Hepatocyte (in vitro differentiated cells): ENCODE data around the gene MIEF1. TPM values are rescaled to one million over a fixed set of nuclear protein-coding genes. Genes with fewer than 3 reads are reported as not detected.

Experiments
- DNase-seq: peaks from one replicate; pipeline ENCODE4 v3.0.0-alpha.2; 2016; ENCODE audit warnings: low spot score
- H2AFZ ChIP-seq: fragments of 200-600 bp; sonication (generic); 2 replicates; pipeline ENCODE4 v1.6.0; 2016; ENCODE audit warnings: antibody characterized with exemption, mild to moderate bottlenecking
- H3K27ac ChIP-seq: fragments of 200-600 bp; sonication (generic); 2 replicates; pipeline ENCODE4 v1.5.1; 2016; ENCODE audit warnings: mild to moderate bottlenecking
- H3K27me3 ChIP-seq: fragments of 200-600 bp; sonication (generic); 2 replicates; pipeline ENCODE4 v1.6.1; 2016
- H3K36me3 ChIP-seq: fragments of 200-600 bp; sonication (generic); replicated peaks from 2 replicates; pipeline ENCODE4 v1.5.1; 2016; ENCODE audit warnings: low read depth; ENCODE audit not compliant: insufficient read depth
- H3K4me1 ChIP-seq: fragments of 200-600 bp; sonication (generic); 2 replicates; pipeline ENCODE4 v1.5.1; 2016; ENCODE audit warnings: mild to moderate bottlenecking, moderate library complexity; ENCODE audit not compliant: insufficient read depth
- H3K4me2 ChIP-seq: fragments of 200-600 bp; sonication (generic); 2 replicates; pipeline ENCODE4 v1.6.0; 2016
- H3K4me3 ChIP-seq: fragments of 200-600 bp; sonication (generic); 2 replicates; pipeline ENCODE4 v1.5.1; 2016; ENCODE audit warnings: mild to moderate bottlenecking
- H3K79me2 ChIP-seq: fragments of 200-600 bp; sonication (generic); 2 replicates; pipeline ENCODE4 v1.6.0; 2017; ENCODE audit warnings: mild to moderate bottlenecking
- H3K9me2 ChIP-seq: fragments of 200-600 bp; sonication (generic); replicated peaks from 2 replicates; pipeline ENCODE4 v1.6.0; 2017; ENCODE audit warnings: mild to moderate bottlenecking; ENCODE audit not compliant: insufficient read depth
- H3K9me3 ChIP-seq: fragments of 200-600 bp; sonication (generic); 2 replicates; pipeline ENCODE4 v1.5.1; 2016; ENCODE audit warnings: low read depth, mild to moderate bottlenecking
- H4K20me1 ChIP-seq: fragments of 200-600 bp; sonication (generic); 2 replicates; pipeline ENCODE4 v1.6.0; 2016; ENCODE audit warnings: mild to moderate bottlenecking; ENCODE audit not compliant: insufficient read depth, poor library complexity, severe bottlenecking
- EZH2 ChIP-seq: fragments of 200-600 bp; sonication (generic); IDR thresholded peaks from 2 replicates; pipeline ENCODE4 v1.6.1; 2016; ENCODE audit warnings: antibody characterized with exemption, mild to moderate bottlenecking, borderline replicate concordance
- EZH2phosphoT487 ChIP-seq: fragments of 200-600 bp; sonication (generic); IDR thresholded peaks from one replicate; pipeline ENCODE4 v1.6.1; 2018; ENCODE audit warnings: antibody characterized with exemption, mild to moderate bottlenecking, low read depth, moderate library complexity; ENCODE audit not compliant: unreplicated experiment, severe bottlenecking
- WGBS: methylation state at CpG from one replicate; pipeline ENCODE4 v1.1.6; 2016; ENCODE audit warnings: low lambda C conversion rate; ENCODE audit errors: missing lambda C conversion rate; 5-methylcytosine and 5-hydroxymethylcytosine counted together
- polyA plus RNA-seq: library from polyadenylated mRNA; unstranded; fragments of >200 nt; fragmentation: Nextera tagmentation; extraction: Ambion mirVana; gene quantifications from 2 replicates; pipeline ENCODE4 v1.2.1, GENCODE V29; 2016
- total RNA-seq: library from RNA; depleted of rRNA; stranded (reverse); fragments of >200 nt; gene quantifications from 2 replicates; pipeline ENCODE4 v1.2.3, GENCODE V29; 2014
- TF ChIP-seq, protein P1 (sequence below): fragments of 200-600 bp; sonication (generic); IDR thresholded peaks from 2 replicates; pipeline ENCODE4 v1.5.1; 2016; ENCODE audit warnings: antibody characterized with exemption, mild to moderate bottlenecking; ENCODE audit not compliant: poor library complexity

MIEF1 gene
- total and polyA plus RNA-seq, 2 experiments from 2014 or later = 22.2 to 31.8 TPM

DNA sequence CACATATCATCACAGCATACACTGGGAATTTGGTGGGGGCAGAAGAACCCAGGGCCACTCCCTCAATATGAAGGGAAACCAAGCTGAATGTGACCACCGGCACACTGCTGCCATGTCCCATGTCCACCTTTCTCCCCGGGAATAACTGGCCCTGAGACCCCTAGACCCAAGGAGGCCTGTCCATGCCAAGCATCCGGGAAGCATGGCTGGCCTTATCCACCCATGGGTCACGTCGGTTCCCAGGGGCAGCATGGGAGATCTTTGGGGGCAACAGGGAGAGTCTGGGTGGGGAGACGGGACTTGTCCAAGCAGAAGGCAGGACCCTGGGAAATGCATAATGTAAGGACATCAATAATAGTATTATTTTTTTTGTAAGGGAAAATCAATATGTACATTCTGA lies 10.4 kb upstream of the MIEF1 start:
- Histone ChIP-seq H4K20me1 (no peaks in the 10 kb centered on the region), H3K9me3 (no peaks in the 10 kb centered on the region), H3K36me3 (no peaks in the 10 kb centered on the region), H3K4me2 (no peak overlapping the region), H3K27me3 (no peaks in the 10 kb centered on the region), H3K79me2 (no peaks in the 10 kb centered on the region), H3K4me1 (peaks cover 4% of the 10 kb centered on the region), H3K27ac (no peak overlapping the region), H3K4me3 (no peak overlapping the region), H2AFZ (no peak overlapping the region), H3K9me2 (no peaks in the 10 kb centered on the region)
- WGBS = 93% methylated on average over 6 of the region's 6 CpGs
- no peak for TF ChIP-seq EZH2phosphoT487
- TF ChIP-seq EZH2 = no peak
- TF ChIP-seq, protein P1, sequence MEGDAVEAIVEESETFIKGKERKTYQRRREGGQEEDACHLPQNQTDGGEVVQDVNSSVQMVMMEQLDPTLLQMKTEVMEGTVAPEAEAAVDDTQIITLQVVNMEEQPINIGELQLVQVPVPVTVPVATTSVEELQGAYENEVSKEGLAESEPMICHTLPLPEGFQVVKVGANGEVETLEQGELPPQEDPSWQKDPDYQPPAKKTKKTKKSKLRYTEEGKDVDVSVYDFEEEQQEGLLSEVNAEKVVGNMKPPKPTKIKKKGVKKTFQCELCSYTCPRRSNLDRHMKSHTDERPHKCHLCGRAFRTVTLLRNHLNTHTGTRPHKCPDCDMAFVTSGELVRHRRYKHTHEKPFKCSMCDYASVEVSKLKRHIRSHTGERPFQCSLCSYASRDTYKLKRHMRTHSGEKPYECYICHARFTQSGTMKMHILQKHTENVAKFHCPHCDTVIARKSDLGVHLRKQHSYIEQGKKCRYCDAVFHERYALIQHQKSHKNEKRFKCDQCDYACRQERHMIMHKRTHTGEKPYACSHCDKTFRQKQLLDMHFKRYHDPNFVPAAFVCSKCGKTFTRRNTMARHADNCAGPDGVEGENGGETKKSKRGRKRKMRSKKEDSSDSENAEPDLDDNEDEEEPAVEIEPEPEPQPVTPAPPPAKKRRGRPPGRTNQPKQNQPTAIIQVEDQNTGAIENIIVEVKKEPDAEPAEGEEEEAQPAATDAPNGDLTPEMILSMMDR = no peak
- DNase-seq = no peak

DNA sequence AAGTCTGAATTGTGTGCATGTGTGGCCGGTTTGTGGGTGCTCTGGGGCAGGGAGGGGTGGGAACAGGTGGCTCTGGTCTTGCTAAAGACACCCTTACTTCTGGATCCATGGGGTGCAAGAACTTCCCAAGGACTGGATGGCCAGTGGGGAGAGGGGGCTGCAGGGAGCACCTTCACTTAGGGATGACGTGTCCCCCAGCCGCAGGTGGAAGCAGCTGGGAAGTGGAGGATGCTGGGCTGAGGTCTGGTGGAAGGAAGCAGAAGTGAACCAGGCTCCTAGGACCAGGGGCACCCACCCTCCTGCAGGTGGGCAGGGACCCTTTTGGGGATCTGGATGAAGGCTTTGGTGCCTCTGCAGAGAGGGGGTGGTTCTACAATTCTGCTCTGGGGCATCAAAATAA lies 9.9 kb upstream of the MIEF1 start:
- no peaks in the 10 kb centered on the region for H3K79me2 ChIP-seq
- H3K27me3 ChIP-seq = no peaks in the 10 kb centered on the region
- H3K9me2 ChIP-seq = no peaks in the 10 kb centered on the region
- no peaks in the 10 kb centered on the region for H3K36me3 ChIP-seq
- no peaks in the 10 kb centered on the region for H3K9me3 ChIP-seq
- no peaks in the 10 kb centered on the region for H4K20me1 ChIP-seq
- H2AFZ ChIP-seq = no peak overlapping the region
- no peak overlapping the region for H3K4me3 ChIP-seq
- H3K4me2 ChIP-seq = no peak overlapping the region
- DNase-seq = no peak
- H3K4me1 ChIP-seq = peaks cover 4% of the 10 kb centered on the region
- 92% methylated on average over 3 of the region's 3 CpGs for WGBS
- TF ChIP-seq, protein P1 = no peak
- TF ChIP-seq EZH2 (no peak), EZH2phosphoT487 (no peak)
- H3K27ac ChIP-seq = no peak overlapping the region

DNA sequence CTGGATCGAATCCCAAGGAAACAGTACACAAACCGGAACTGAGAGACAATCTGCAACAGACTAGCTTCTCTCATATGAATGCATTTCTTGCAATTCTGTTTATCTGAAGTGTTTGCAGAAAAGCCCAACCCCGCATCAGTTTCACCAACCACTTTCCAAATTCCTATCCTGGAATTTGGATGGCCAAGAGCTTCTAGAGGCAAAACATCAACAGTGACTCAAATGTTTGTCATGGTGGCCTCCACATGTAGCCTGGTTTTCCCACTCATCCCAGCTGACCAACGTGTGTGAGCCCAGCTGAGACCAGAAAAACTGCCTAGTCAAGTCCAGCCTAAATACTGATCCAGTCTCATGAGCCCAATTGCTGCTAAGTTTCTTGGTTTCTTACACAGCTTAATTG lies 8.3 kb upstream of the MIEF1 start:
- H3K79me2 ChIP-seq = no peaks in the 10 kb centered on the region
- H4K20me1 ChIP-seq = no peaks in the 10 kb centered on the region
- 82% methylated on average over 4 of the region's 4 CpGs for WGBS
- no peaks in the 10 kb centered on the region for H3K36me3 ChIP-seq
- TF ChIP-seq, protein P1 = no peak
- TF ChIP-seq EZH2phosphoT487 = no peak
- no peak for TF ChIP-seq EZH2
- no peaks in the 10 kb centered on the region for H3K27me3 ChIP-seq
- DNase-seq = no peak
- H2AFZ ChIP-seq = no peak overlapping the region
- no peak overlapping the region for H3K27ac ChIP-seq
- H3K4me3 ChIP-seq = no peak overlapping the region
- H3K4me2 ChIP-seq = no peak overlapping the region
- H3K9me2 ChIP-seq = no peaks in the 10 kb centered on the region
- no peaks in the 10 kb centered on the region for H3K9me3 ChIP-seq
- peaks cover 13% of the 10 kb centered on the region for H3K4me1 ChIP-seq

DNA sequence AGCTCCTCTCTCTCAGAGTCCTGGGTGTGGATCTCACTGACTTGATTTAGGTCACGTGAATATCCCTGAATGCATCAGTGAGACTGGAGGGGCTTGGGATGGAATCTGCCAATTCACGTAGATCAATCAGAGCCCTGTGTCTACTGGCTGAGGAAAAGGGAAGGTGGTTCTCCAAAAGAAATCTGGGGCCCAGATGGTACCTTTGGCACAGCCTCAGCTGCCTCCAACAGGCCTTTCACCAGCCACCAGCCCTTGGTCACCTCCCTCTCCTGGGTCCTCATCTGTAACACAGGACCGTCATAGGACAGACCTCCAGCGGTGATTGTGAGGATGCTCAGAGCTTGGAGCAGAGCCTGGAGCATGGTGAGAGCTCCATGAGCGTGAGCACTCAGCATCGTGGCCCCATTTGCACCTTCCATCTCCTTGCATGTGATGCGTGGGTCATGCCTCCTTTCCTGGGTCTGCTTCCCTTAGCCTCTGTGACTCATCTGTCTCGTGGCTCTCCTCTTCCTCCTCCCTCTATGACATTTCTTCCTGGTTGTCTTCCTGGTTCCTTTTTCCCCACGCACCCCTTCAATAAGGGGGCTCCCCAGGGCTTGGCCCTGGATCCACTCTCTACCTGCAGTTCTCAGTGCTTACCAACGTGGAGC lies 7.5 kb upstream of the MIEF1 start:
- H3K36me3 ChIP-seq = no peaks in the 10 kb centered on the region
- H3K9me3 ChIP-seq = no peaks in the 10 kb centered on the region
- H4K20me1 ChIP-seq = no peaks in the 10 kb centered on the region
- peaks cover 17% of the 10 kb centered on the region for H3K4me1 ChIP-seq
- no peak overlapping the region for H3K4me2 ChIP-seq
- no peaks in the 10 kb centered on the region for H3K79me2 ChIP-seq
- H2AFZ ChIP-seq = no peak overlapping the region
- no peak overlapping the region for H3K27ac ChIP-seq
- H3K9me2 ChIP-seq = no peaks in the 10 kb centered on the region
- H3K27me3 ChIP-seq = no peaks in the 10 kb centered on the region
- WGBS = 91% methylated on average over 10 of the region's 10 CpGs
- no peak overlapping the region for H3K4me3 ChIP-seq
- no peak for DNase-seq
- TF ChIP-seq EZH2phosphoT487 (no peak), EZH2 (no peak)
- TF ChIP-seq, protein P1 = no peak
